Stomach (tissue), 9 donors: ENCODE results near the gene IFIH1. TPM values are rescaled to one million over a fixed set of nuclear protein-coding genes. Genes with fewer than 3 reads are reported as not detected.

Experiments used
- DNase-seq, 2 donors: peaks; one replicate each; pipeline versions ENCODE4 v3.0.0 to v3.0.0-alpha.2; 2013 to 2019
- H3K27ac ChIP-seq, 5 donors: fragments of 200-600 bp in 4 of 5; sonication (generic) in 4 of 5; one replicate each; pipeline ENCODE4 v1.5.1; 2013 to 2019; ENCODE audit warnings: mild to moderate bottlenecking in 1 of 5, moderate library complexity in 1 of 5
- H3K27me3 ChIP-seq, 3 donors: fragments of 200-600 bp; sonication (generic); one replicate each; pipeline ENCODE4 v1.5.1; 2017 to 2019; ENCODE audit warnings: mixed run types in 1 of 3
- H3K36me3 ChIP-seq, 4 donors: fragments of 200-600 bp; sonication (generic); 1 replicate in 3 of 4; 2 replicates in 1 of 4; pipeline ENCODE4 v1.5.1; 2016 to 2019
- H3K4me1 ChIP-seq, 4 donors: fragments of 200-600 bp; sonication (generic); one replicate each; pipeline ENCODE4 v1.5.1; 2016 to 2019
- H3K4me3 ChIP-seq, 4 donors: fragments of 200-600 bp; sonication (generic) in 3 of 4; one replicate each; pipeline ENCODE4 v1.5.1; 2016 to 2019; ENCODE audit warnings: mild to moderate bottlenecking in 1 of 4
- H3K9me3 ChIP-seq, 4 donors: fragments of 200-600 bp; sonication (generic); one replicate each; pipeline ENCODE4 v1.5.1; 2016 to 2019
- EP300 ChIP-seq: sonication (generic); formaldehyde crosslinking; IDR thresholded peaks from one replicate; pipeline ENCODE4 v1.6.1; 2017; ENCODE audit warnings: antibody characterized with exemption
- POLR2A ChIP-seq, 4 donors: fragments of 450-650 bp; IDR thresholded peaks; one replicate each; pipeline ENCODE4 v1.6.1; 2016; ENCODE audit warnings: antibody characterized with exemption in 4 of 4, control low read depth in 2 of 4, mild to moderate bottlenecking in 1 of 4, moderate library complexity in 1 of 4
- POLR2AphosphoS5 ChIP-seq, 3 donors: sonication (generic); formaldehyde crosslinking; IDR thresholded peaks; one replicate each; pipeline ENCODE4 v1.6.1; 2016; ENCODE audit warnings: antibody characterized with exemption in 3 of 3
- WGBS, 5 donors: extraction: QIAGEN DNeasy Blood & Tissue Kit in 3 of 5; methylation state at CpG; one replicate each; pipeline versions ENCODE4 v1.1.5 to v1.1.7; 2013 to 2018; 5-methylcytosine and 5-hydroxymethylcytosine counted together
- intact Hi-C: fragments of 100-400 bp; cut with DNase I; formaldehyde crosslinking; loops from one replicate; pipeline ENCODE4 v1.15.1; 2023; ENCODE audit warnings: low total_unique reads
- polyA plus RNA-seq, 3 donors: library from polyadenylated mRNA; stranded (reverse); fragments of 200-250 nt; gene quantifications; one replicate each; pipeline ENCODE4 v1.2.3, GENCODE V29; 2013
- total RNA-seq, 5 donors: library from RNA; depleted of rRNA; stranded (reverse); fragments of >200 nt; gene quantifications; one replicate each; pipeline versions ENCODE4 v1.1.0 to v1.2.3, GENCODE V29; 2014 to 2016
- TF ChIP-seq, protein P1 (sequence below), 7 experiments: fragments of 450-650 bp in 4 of 7; fragments of 200-600 bp in 3 of 7; sonication (generic) in 3 of 7; IDR thresholded peaks; one replicate each; pipeline ENCODE4 v1.5.1; 2016 to 2019; ENCODE audit warnings: antibody characterized with exemption in 7 of 7, control low read depth in 2 of 7, mild to moderate bottlenecking in 1 of 7
- donor health status: healthy with polysubstance abuse.
- donor health status: Bipolar disorder and iron deficiency.
- donor health status: healthy.

IFIH1 gene
- total and polyA plus RNA-seq, 8 donors: 2.6 to 37.5 (median 10.1) TPM

DNA sequence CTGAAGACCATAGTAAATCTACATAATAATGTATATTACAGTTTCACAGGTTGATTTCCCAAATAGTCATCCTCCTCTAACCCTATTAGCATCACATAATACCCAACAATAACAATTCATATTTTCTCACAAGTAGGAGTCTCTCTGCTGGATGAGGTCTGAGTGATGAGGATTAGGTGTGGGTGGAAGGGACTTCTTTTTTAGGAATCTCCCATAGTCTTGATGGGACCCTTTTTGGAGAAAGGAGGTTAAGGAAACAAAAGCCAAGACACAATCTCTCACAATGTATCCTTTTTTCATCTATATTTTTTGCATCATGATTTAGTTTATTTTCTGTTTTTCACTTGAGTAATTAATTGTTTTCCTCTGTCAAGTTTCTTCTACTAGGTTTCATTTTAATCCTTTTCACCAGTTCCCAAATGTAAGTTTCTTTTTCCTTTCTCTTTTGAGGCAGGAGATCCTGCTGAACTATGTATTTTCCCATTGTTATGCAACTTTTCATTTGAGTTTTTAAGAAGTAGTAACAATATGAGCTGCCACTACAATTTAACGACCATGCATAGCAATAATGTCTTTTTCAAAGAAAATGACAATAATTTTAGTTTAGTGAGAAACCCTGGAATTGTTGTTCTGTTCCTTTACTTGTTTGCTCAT lies 2.5 kb upstream of the IFIH1 start:
- WGBS, 5 donors: 57 to 73% (median 64%) methylated on average over 1 of the region's 1 CpG
- intact Hi-C loops: no loop called here
- Histone ChIP-seq H3K4me1 (peaks cover 3 to 44% (median 27%) of the 10 kb centered on the region in 4 donors), H3K4me3 (no peak overlapping the region), H3K9me3 (no peaks in the 10 kb centered on the region), H3K27ac (no peak overlapping the region), H3K36me3 (no peaks in the 10 kb centered on the region), H3K27me3 (no peaks in the 10 kb centered on the region)
- DNase-seq: no peak
- no peak for TF ChIP-seq POLR2AphosphoS5 (IDR thresholded peaks at IDR 0.05)
- TF ChIP-seq, protein P1, sequence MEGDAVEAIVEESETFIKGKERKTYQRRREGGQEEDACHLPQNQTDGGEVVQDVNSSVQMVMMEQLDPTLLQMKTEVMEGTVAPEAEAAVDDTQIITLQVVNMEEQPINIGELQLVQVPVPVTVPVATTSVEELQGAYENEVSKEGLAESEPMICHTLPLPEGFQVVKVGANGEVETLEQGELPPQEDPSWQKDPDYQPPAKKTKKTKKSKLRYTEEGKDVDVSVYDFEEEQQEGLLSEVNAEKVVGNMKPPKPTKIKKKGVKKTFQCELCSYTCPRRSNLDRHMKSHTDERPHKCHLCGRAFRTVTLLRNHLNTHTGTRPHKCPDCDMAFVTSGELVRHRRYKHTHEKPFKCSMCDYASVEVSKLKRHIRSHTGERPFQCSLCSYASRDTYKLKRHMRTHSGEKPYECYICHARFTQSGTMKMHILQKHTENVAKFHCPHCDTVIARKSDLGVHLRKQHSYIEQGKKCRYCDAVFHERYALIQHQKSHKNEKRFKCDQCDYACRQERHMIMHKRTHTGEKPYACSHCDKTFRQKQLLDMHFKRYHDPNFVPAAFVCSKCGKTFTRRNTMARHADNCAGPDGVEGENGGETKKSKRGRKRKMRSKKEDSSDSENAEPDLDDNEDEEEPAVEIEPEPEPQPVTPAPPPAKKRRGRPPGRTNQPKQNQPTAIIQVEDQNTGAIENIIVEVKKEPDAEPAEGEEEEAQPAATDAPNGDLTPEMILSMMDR (IDR thresholded peaks at IDR 0.05): no peak
- TF ChIP-seq EP300: no peak
- TF ChIP-seq POLR2A (IDR thresholded peaks at IDR 0.05): no peak

DNA sequence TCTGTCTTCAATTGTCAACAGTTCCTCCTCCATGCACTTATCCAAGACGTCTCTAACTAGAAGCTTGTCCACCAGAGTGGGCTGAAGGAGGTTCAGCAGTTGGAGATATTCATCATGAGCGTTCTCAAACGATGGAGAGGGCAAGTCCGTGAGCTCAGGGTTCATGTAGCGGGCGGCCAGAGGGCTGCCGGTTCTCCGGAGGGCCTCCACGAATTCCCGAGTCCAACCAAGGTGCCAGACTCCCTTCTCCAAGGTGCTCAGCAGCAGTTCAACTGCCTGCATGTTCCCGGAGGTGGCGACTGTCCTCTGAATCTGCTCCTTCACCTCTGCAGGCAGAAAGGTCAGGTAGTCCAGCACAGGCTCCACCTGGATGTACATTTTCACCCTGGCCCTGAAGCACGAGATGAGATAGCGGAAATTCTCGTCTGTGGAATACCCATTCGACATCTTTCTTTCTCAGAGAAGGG lies 590 bp downstream of the IFIH1 start:
- peaks cover 15 to 58% (median 39%) of the 10 kb centered on the region in 4 donors for H3K4me1 ChIP-seq
- TF ChIP-seq EP300: no peak
- no peak for TF ChIP-seq POLR2AphosphoS5 (IDR thresholded peaks at IDR 0.05)
- TF ChIP-seq, protein P1 (IDR thresholded peaks at IDR 0.05): no peak
- TF ChIP-seq POLR2A (IDR thresholded peaks at IDR 0.05): no peak
- H3K36me3 ChIP-seq: no peaks in the 10 kb centered on the region
- 3 to 7% (median 4%) methylated on average over 10 to 16 of the region's 16 CpGs for WGBS, 5 donors
- peak; percentile 33 to 60 for DNase-seq
- no peaks in the 10 kb centered on the region for H3K27me3 ChIP-seq
- intact Hi-C loops: no loop called here
- peak overlapping the region; percentile 91 to 97 (median 93) for H3K27ac ChIP-seq
- no peaks in the 10 kb centered on the region for H3K9me3 ChIP-seq
- peak overlapping the region; percentile 75 to 97 (median 85) for H3K4me3 ChIP-seq

DNA sequence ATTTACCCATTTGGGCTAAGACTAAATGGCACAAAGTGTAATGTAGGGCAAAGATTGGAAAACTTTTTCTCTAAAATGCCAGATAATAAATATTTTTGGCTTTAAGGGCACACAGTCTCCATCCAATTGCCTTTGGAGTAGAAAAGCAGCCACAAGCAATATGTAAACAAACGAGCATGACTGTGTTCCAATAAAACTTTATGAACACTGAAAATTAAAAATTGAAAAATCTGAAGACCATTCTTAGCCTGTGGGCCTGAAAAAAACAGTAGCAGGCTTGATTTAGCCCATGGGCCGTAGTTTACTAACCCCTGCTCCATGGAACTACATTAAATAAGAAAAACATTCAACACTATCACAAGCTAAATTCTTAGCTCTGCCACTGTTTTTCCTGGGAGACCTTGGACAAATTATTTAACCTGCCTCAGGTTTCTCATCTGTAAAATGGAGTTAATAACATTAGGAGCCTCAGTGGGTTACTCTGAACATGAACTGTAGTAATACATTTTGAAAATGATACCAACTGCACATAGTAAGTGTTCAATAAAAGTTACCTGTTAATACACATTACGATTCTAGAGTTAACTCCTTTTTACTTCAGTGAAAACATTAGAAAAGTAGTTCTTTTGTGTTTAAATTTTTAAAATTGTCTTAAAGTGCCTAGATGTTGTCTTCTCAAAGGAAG lies 1.3 kb downstream of the IFIH1 start:
- Histone ChIP-seq H3K4me1 (peaks cover 15 to 62% (median 40%) of the 10 kb centered on the region in 4 donors), H3K27ac (peak overlapping the region in 2 of 5 donors; percentile 93 to 97), H3K9me3 (no peaks in the 10 kb centered on the region), H3K4me3 (peak overlapping the region; percentile 75 to 97 (median 85)), H3K27me3 (no peaks in the 10 kb centered on the region), H3K36me3 (no peaks in the 10 kb centered on the region)
- TF ChIP-seq, protein P1 (IDR thresholded peaks at IDR 0.05): no peak
- TF ChIP-seq POLR2A (IDR thresholded peaks at IDR 0.05) (no peak), EP300 (no peak), POLR2AphosphoS5 (IDR thresholded peaks at IDR 0.05) (no peak)
- intact Hi-C loops: no loop called here
- no peak for DNase-seq
- 63 to 70% (median 66%) methylated on average over 3 of the region's 3 CpGs for WGBS, 5 donors

DNA sequence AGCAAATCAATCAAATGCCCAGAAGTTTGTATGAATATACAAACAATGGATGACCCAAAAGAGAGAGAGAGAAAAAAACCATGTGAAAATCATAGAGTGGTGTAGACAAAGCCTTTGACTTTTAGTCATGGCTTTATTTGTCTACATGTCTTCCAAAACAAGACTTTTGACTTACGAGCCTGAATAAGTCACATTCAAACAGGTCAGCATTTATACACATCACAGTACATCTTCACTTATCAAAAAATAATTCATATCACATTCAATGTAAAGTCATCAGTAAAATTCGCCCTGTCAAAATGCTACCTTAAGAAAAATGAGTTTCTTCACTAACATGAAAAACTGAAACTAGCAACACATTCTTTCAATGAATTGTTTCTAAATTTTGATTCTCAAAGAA lies 1.9 kb downstream of the IFIH1 start:
- Histone ChIP-seq H3K4me1 (peaks cover 15 to 66% (median 43%) of the 10 kb centered on the region in 4 donors), H3K27me3 (no peaks in the 10 kb centered on the region), H3K4me3 (peak overlapping the region in 3 of 4 donors; percentile 75 to 97 (median 78)), H3K27ac (no peak overlapping the region), H3K9me3 (no peaks in the 10 kb centered on the region), H3K36me3 (no peaks in the 10 kb centered on the region)
- 65 to 79% (median 68%) methylated on average over 2 of the region's 2 CpGs for WGBS, 5 donors
- intact Hi-C loops: no loop called here
- DNase-seq: no peak
- TF ChIP-seq, protein P1 (IDR thresholded peaks at IDR 0.05): no peak
- TF ChIP-seq POLR2AphosphoS5 (IDR thresholded peaks at IDR 0.05) (no peak), POLR2A (IDR thresholded peaks at IDR 0.05) (no peak), EP300 (no peak)
